Suppressor macrophage treated with lipopolysaccharide for 1 hour (primary cell): ENCODE results near the gene TOMM34.
A peak's percentile ranks its signal among the peaks of the same experiment; 100 is the strongest.

ENCODE experiments used
- DNase-seq, 3 donors: peaks; one replicate each; pipeline ENCODE4 v3.0.0-alpha.2; 2020 to 2022

TOMM34 gene, protein sequence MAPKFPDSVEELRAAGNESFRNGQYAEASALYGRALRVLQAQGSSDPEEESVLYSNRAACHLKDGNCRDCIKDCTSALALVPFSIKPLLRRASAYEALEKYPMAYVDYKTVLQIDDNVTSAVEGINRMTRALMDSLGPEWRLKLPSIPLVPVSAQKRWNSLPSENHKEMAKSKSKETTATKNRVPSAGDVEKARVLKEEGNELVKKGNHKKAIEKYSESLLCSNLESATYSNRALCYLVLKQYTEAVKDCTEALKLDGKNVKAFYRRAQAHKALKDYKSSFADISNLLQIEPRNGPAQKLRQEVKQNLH

DNA sequence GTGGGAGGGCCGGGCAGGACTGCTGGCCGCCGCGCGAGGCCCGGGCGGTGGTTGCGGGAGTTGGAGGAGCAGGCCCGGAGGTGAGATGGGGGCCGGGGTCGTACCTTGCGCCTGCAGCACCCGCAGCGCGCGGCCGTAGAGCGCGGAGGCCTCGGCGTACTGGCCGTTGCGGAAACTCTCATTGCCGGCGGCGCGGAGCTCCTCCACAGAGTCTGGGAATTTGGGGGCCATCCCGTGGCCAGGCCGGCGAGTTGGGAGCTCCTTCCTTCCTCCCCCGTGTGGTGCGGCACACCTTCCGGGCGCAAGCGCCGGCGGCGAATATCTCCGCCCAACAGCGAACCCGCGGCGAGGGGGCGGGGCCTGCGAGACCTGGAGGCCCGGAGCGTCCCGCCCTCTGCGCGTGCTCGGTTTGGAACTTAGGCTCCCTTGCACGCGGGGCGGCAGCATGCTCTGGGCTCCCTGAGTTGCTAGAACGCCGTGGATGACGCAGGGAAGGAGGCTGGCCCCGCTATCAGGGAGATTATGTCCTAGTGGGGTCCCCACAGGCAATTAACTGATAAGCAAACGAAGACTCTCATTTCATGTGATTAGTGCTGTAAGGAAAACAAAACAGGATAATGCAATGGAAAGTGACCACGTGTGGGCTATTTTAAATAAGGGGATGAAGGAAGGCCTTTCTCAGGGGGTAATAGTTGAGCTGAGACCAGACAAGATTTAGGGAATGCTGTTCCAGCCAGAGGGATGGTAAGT is at the start of gene TOMM34:
TOMM34 (minus strand) TSS at position 295 of the 750 bp plus-strand sequence; CDS start at position 231, 64 bp downstream.
- DNase-seq = peak; percentile 95 to 98 (median 98)

DNA sequence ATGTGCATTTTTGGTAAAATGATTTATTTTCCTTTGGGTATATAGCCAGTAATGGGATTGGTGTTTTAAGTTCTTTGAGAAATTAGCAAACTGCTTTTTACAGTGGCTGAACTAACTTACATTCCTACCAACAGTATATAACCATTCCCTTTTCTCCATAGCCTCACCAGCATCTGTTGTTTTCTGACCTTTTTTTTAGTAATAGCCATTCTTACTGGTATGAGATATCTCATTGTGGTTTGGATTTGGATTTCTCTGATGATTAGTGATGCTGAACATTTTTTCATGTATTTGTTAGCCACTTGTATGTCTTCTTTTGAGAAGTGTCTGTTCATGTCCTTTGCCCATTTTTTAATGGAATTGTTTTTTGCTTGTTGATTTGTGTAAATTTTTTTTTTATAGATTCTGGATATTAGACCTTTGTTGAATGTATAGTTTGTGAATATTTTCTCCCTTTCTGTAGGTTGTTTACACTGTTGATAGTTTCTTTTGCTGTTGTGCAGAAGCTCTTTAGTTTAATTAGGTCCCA is 48.4 kb upstream of the TOMM34 start:
- no peak for DNase-seq

DNA sequence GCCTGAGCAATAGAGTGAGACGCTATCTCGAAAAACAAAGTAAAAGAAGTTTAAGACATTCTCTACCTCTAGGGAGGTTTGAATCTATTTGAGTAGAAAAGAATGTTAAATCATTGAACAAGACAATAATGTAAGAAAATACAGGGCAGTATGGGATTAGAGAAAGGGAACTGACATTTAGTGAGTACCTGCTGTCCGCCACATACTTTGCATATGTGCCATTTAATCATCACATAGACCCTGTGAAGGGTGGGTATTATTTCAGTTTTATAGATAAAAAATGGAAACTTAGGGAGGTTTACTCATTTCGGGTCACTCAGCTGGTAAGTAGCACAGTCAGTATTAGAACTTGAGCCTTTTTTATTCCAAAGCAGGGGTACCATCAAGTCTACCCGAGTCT is 37.5 kb upstream of the TOMM34 start:
- DNase-seq = no peak

DNA sequence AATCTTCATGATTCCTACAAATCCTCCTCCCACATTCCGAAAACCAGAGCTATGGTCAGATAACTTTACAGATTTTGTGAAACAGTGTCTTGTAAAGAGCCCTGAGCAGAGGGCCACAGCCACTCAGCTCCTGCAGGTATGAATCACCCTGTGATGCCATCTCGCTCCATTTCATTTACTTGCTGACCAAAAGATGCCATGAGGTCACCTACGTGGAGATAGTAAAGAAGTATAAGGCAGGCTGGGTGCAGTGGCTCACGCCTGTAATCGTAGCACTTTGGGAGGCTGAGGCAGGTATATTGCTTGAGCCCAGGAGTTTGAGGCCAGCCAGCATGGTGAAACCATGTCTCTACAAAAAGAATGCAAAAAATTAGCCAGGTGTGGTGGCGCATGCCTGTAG is 37.0 kb upstream of the TOMM34 start:
- no peak for DNase-seq

DNA sequence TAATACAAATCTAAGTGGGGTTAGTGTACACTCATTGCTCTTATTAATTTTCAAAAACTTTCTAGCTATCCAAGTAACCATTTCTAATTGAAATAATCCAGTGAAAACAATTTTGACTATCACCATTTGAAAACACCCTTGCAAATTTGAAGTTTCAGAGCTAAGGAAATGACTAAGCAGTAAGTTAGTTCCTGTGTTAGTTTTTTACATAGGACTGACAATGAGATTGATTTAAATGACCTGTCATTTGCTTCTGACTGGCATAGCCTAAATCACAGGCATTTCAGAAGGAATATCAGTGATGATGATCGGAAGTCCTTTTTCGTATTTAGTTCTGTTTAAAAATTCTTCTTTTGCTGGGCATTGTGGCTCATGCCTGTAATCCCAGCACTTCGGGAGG is 33.1 kb upstream of the TOMM34 start:
- DNase-seq = peak in 2 of 3 donors; percentile 63 to 73

DNA sequence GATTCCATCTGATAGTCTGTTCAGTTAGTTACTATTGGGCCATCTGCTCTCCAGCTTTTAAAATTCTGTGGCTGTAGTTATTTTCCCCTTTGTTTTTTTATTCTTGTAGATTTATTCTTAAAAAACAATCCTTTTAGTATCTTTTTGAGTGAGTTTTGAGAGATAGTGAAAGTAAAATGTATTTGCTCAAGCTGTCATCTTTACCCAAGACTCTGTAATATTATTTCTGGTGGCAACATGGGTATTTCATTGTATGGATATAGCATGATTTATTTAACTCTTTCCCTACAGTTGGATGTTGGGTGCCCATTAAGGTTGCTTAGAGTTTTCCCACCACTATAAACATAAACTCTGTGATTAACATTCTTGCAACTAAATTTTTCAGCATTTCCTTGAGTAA is 30.8 kb upstream of the TOMM34 start:
- DNase-seq = no peak

DNA sequence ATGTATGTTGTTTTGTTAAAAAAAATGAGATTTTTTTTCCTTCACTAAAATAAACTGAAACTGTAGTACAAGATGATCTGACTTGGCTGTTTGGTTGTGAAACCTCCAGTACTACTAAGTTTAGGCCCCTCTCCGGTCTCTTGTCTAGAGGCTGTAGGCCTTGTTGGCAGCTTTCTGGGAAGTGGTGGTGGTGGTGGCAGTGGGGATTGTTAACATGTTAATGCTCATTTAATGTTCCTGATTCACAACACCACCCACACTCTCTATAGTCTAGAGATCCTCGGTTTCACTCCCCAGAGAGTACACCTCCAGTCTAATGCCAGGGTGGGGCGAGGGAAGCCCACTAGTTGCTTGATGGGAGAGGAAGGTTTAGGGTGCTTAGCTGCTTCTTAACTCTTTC is 30.2 kb upstream of the TOMM34 start:
- DNase-seq = peak; percentile 55 to 68 (median 56)

DNA sequence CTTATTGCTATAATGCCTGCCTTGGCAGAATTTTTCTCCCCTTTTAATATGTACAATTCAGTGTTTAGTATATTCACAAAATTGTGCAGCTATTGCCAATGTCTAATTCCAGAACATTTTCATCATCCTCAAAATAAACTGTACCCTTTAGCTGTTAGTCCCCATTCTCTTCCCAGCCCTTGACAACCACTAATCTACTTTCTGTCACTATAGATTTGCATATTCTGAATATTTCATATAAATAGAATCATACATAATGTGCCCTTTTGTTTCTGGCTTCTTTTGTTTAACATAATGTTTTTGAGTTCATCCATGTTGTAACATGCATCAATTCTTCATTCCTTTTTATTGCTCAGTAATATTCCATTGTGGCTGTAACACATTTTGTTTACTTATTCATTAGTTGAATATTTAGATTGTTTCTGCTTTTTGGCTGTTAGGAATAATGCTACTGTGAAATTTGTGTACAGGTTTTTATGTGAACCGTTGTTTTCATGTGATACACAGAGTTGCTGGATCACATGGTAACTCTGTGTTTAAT is 28.5 kb upstream of the TOMM34 start:
- DNase-seq = no peak

DNA sequence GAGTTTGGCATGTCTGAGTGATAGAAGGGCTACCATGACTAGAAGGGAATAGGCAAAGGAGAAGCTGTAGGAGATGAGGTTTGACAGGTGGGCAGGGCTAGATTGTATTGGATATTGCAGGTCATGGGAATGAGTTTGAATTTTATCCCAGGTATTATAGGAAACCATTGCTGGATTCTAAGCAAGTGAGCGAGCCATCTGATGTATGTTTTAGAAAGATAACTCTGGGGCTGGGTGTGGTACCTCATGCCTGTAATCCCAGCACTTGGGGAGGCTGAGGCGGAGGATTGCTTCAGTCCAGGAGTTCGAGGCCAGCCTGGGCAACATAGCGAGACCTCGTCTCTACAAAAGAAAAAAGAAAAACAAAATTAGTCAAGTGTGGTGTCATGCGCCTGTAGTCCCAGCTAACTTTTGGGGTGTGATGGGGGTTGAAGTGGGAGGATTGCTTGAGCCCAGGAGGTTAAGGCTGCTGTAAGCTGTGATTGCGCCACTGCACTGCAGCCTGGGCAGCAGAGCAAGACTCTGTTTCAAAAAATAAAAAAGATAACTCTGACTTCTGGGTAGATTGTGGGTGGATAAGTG is 23.0 kb upstream of the TOMM34 start:
- DNase-seq = no peak

DNA sequence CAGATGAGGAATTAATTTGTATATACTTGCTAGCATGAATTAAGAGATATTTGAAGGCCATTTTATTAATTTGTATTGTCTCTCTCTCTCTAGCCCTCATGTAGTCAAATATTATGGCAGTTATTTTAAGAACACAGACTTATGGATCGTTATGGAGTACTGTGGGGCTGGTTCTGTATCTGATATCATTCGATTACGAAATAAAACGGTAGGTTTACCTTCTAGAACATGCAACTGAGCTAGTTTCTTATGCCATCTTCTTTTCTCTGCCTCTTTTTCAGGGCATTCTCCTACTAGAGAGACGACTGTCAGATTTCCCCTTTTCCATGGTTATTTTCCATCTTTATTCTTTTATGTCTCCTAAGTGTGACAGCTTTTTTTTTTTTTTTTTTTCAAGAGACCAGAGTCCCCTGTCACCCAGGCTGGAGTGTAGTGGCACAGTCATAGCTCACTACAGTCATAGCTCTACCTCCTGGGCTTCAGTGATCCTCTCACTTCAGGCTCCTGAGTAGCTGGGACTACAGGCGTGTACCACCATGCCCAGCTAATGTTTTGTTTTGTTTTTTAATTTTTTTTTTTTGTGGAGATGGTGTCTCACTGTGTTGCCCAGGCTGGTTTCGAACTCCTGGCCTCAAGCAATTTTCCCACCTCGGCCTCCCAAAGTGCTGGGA is 21.7 kb upstream of the TOMM34 start:
- DNase-seq = no peak

DNA sequence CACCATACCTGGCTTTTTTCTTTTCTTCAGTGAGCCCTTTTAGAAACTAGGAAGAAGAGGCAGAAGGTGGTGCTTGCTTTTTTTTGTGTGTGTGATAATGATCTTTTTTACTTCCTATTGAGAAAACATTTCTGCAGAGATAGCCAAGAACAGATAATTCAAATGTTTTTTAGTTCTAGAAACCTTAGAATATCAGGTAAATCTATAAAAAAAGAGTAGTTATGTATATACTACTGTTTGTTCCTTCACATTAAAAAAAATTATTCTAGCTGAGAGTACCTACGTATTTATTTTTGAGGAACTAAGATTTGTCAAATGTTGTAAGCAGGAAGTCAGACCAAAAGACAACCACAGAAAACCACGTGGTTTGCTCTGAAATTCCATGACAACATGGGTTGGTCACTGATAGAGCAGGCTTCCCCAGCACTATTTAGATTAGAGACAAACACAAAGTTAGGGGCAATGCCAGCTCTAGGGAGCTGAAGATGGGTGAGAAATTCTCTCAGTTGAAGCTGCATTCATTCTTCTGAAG is 19.0 kb upstream of the TOMM34 start:
- DNase-seq = peak; percentile 79 to 93 (median 91)

DNA sequence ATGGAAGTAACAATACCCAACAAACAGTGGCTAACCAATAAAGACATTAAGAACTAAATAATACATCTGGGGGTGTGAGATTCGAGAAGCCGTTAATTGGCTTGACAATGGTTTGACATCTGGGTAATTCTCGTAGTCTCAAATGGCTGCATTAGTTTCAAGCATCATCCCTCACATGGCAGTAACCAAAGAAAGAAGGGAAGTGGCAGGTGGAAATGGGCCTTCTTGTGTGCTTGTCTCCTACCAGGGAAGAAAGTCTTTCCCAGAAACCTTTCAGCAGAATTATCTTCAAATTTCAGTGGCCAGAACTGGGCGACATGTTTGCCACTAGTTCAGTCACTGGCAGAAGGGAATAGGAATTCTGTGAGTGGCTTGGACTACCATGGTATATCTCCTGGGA is 16.5 kb upstream of the TOMM34 start:
- DNase-seq = no peak

DNA sequence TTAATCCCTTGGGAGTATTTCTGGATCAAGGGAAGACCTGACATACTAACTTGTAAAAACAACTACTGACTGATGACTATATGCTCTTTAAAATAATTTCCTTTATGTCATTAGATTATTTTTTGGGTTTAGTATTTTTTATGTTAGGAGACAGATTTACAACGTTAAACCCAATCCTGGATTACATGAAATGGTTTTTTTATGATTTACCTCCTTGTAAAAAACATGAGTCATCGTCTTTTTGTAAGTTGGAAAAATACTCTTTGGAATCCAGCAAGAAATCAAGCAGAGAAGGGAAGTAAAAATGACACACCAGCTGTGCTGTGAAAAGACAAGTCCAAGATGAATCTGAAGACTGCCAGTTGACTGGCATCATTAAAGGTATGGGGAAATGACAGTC is 12.9 kb upstream of the TOMM34 start:
- peak in 2 of 3 donors; percentile 32 to 65 for DNase-seq

DNA sequence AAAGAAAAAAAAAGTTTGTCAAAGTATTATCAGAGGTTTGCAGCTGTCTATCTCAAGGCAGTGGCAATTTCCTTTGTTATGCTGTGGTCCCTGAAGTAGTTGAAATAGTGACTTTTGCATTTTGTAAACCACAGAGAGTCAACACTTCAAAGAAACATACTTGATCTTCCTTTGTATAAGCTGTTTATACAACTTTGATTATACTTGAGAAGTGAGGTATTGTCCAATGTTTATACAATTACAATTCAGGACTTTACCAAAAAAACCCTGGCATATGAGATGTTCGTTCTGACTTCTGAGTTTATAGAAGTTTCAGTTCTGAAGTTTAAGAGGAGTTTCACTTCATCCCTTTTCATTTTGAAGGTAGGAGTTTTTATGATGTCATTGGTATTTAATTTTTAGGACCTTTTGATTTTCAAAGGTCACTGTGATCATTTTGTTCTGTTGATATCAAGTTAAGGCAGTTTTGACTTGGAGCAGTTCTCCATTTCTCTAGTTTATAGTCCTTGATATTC is 10.1 kb upstream of the TOMM34 start:
- peak in 2 of 3 donors; percentile 76 to 89 for DNase-seq

DNA sequence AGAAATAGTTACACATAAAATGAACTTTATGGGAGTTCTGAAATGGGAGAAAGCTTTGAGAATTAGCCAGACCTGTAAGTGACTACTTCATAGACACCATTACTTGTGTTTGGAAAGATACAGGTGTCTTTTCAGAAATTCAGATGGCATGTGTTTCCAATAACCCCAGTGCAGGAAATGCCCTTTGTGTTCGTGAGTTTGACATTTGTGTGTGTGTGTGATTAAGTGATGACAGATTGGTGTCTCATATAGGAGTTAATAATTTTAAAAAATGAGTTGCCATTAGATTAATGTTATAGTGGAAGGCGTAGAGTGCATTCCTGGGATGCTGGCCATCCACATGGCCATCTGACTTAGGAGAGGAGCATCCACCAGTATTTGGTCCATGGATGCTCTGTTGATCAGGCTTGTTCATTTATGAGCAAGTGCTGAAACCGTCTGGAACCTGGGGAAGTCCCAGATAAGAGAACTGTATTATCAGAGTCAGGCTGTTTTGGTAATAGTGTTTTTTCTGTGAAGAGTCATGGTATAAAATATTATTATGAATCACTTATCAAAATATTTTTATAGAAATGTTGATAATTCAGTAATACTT is 9.2 kb upstream of the TOMM34 start:
- peak in 2 of 3 donors; percentile 64 to 78 for DNase-seq

DNA sequence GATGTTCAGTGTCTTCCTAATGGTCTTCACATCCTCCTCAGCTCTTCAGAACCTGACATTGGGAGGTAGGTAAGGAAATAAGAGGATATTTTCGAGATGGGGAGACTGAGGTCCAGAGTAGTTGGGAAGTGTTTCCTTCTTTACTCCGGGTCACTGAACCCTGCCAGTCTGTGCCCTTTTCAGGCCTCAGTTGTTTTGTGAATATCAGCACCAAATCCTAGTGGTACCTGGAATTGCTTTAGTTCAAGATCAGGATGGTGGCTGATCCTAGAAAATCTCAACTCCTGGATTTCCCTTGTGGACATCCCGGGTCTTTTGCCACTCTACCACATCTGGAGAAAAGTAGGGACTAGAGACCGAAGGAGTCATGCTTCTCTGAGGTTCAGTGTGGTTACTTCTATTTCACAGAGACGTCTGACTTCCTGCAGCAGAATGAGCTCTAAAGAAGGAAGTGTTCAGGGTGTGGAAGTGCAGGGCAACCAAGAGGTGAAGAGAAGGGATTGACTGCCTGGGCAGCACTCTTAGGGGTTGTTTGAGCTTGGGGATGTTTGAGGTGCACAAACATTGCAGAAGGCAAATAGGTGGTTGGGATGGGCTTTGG is 7.1 kb upstream of the TOMM34 start:
- DNase-seq = peak; percentile 64 to 74 (median 72)

DNA sequence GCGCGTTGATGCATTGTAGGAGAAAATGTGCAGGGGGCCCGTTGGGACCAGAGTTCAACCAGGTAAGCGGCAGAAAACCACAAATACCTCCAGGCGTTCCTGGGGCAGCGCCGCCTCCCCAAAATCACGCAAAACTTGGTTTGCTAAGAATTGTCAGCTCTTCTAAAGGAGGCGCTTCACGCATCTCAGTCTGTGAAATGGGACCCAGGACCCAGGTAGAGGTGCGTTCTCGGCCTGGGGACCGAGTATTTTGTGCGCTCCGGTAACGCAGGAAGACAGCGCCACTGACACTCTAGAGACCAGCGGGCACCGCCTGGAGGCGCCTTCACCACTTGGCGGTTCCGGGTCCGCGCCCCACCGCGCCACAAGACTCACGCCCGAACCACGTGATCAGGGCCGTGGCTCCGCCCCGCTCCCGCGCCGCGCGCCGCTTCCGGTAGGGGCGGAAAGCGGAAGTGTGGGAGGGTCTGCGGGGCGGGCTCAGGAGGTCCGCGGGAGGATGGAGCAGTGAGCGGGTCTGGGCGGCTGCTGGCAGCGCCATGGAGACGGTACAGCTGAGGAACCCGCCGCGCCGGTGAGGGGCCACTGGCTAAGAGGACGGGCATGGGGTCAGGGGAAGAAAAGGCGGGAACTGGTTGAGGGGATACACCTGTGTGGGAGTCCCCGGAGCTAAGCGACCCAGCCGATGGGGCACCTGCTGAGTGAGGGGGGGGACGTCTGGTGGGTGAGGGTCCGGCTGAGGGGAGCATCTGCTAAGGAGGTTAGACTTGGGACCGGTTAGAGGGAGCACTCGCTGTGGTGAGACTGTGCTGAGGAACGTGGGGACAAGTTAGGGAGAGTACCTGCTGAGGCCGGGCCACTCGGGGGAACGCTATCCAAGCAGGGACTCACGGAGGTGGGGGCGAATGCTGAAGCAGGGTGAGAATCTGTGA is 6.1 kb upstream of the TOMM34 start, which contains the start of gene STK4:
STK4 (plus strand) TSS at position 483 of the 932 bp plus-strand sequence; CDS start at position 540, 57 bp downstream.
- peak; percentile 98 to 99 (median 99) for DNase-seq

DNA sequence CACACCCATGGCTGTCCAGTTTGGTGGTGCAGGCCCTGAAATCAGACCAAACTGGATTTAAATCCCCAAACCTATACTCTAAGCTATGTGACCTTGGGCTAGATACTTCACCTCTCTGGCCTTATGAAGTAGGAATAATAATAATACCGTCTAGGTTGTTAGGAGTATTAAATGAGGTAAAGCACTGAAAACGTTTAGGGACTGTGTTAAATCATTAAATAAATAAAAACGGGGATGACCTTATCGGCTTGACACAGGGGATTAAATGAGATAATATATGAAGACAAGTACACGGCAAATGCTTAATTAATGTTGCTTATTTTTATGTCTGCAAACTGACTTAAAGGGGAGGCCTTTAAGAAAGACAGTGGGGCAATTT is 5.4 kb upstream of the TOMM34 start:
- no peak for DNase-seq

DNA sequence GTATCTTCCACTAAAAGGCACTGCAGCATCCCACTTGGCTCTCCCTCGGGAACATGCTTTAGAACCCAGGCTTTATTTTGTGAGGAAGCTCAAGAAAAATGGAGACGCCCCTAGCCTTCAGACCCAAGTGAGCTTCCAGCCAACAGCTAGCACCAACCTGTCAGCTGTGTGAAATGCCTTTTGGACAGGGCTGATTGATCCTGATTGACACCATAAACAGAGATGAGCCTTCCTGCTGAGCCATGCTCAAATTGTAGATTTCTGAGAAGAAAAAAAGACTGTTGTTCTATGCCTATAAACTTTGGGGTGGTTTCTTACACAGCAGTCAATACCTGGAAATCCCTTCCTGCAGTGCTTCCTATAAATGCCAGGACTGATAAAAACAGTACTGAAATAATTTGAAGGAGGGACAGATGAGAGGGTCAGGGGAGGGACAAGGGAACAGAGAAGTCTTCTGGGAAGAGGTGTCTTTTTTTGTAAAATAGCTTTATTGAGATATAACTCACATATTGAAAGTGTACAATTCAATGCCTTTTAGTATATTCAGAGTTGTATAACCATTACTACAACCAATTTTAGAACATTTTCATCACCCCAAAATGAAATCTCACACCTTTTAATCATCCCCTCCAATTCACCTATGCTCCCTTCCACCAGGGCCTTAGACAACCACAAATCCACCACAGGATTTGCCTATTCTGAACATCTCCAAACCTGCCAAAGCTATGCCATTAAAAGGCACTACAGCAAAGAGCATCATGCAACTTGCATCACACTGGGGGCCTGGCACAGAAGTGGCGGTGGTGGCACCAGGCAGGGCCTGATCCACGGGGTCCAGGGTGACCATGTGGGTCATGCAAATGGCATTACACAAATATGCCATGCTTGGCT is 3.4 kb upstream of the TOMM34 start:
- no peak for DNase-seq
